Upper lobe of left lung (tissue), 4 donors: Measurements from ENCODE around the gene RNF130.

Source experiments
- CTCF ChIP-seq, 6 experiments: fragments of 450-650 bp in 4 of 6; fragments of 200-600 bp in 2 of 6; sonication (generic) in 2 of 6; IDR thresholded peaks; one replicate each; pipeline ENCODE4 v1.5.1; 2016 to 2019; ENCODE audit warnings: antibody characterized with exemption in 6 of 6
- EP300 ChIP-seq, 4 donors: sonication (generic); formaldehyde crosslinking; IDR thresholded peaks; one replicate each; pipeline ENCODE4 v1.5.1; 2017; ENCODE audit warnings: antibody characterized with exemption in 4 of 4, control low read depth in 2 of 4
- POLR2A ChIP-seq, 4 donors: fragments of 450-650 bp; IDR thresholded peaks; one replicate each; pipeline ENCODE4 v1.5.1; 2016 to 2017; ENCODE audit warnings: antibody characterized with exemption in 4 of 4, mild to moderate bottlenecking in 2 of 4
- POLR2AphosphoS5 ChIP-seq, 2 donors: sonication (generic); formaldehyde crosslinking; IDR thresholded peaks; one replicate each; pipeline ENCODE4 v1.5.1; 2017; ENCODE audit warnings: antibody characterized with exemption in 2 of 2

GRCh38 chr5:180098526-180098925, 27.0 kb upstream of the RNF130 start:
- no peak for TF ChIP-seq CTCF (IDR thresholded peaks at IDR 0.05)
- TF ChIP-seq POLR2A (IDR thresholded peaks at IDR 0.05): no peak
- no peak for TF ChIP-seq POLR2AphosphoS5 (IDR thresholded peaks at IDR 0.05)
- TF ChIP-seq EP300 (IDR thresholded peaks at IDR 0.05): no peak
